Neuronal stem cell (in vitro differentiated cells): ENCODE measurements around the gene IMMT.

Experiments
- DNase-seq: peaks from one replicate; pipeline ENCODE4 v3.0.0-alpha.2; 2013; ENCODE audit warnings: low spot score
- H2AFZ ChIP-seq: one replicate; pipeline ENCODE4 v1.6.1; 2013; ENCODE audit warnings: mild to moderate bottlenecking, low read length, inconsistent platforms
- H2AK5ac ChIP-seq: 2 replicates; pipeline ENCODE4 v1.6.1; 2013; ENCODE audit warnings: low read depth, mild to moderate bottlenecking, inconsistent platforms, low read length, moderate library complexity, mixed read lengths
- H2BK120ac ChIP-seq: 2 replicates; pipeline ENCODE4 v1.6.1; 2013; ENCODE audit warnings: low read depth, mild to moderate bottlenecking, inconsistent platforms, low read length, moderate library complexity, mixed read lengths
- H2BK12ac ChIP-seq: one replicate; pipeline ENCODE4 v1.6.1; 2013; ENCODE audit warnings: low read length, inconsistent platforms
- H2BK15ac ChIP-seq: 2 replicates; pipeline ENCODE4 v1.6.1; 2013; ENCODE audit warnings: mild to moderate bottlenecking, low read length, inconsistent platforms, mixed read lengths
- H2BK5ac ChIP-seq: one replicate; pipeline ENCODE4 v1.6.1; 2013; ENCODE audit warnings: inconsistent platforms, mild to moderate bottlenecking, low read length, moderate library complexity
- H3K14ac ChIP-seq: one replicate; pipeline ENCODE4 v1.6.1; 2013; ENCODE audit warnings: low read length, inconsistent platforms
- H3K18ac ChIP-seq: 2 replicates; pipeline ENCODE4 v1.6.1; 2013; ENCODE audit warnings: low read length, inconsistent platforms
- H3K23ac ChIP-seq: 2 replicates; pipeline ENCODE4 v1.6.1; 2013; ENCODE audit warnings: low read depth, mild to moderate bottlenecking, mixed read lengths, low read length, inconsistent platforms; ENCODE audit not compliant: poor library complexity
- H3K27ac ChIP-seq: replicated peaks from 3 replicates; pipeline ENCODE4 v1.5.1; 2013; ENCODE audit warnings: low read length, inconsistent platforms
- H3K27me3 ChIP-seq, 3 experiments: 2 replicates each; pipeline ENCODE4 v1.6.1; 2013; ENCODE audit warnings: low read length in 3 of 3, mild to moderate bottlenecking in 2 of 3, inconsistent platforms in 1 of 3, low read depth in 1 of 3, mixed read lengths in 1 of 3, moderate library complexity in 1 of 3; ENCODE audit not compliant: control insufficient read depth in 3 of 3, insufficient read depth in 3 of 3
- H3K36me3 ChIP-seq, 2 donors: replicated peaks in 1 of 2; 2 replicates each; pipeline ENCODE4 v1.6.1; 2013; ENCODE audit warnings: low read length in 2 of 2; ENCODE audit not compliant: control insufficient read depth in 2 of 2, insufficient read depth in 2 of 2
- H3K4ac ChIP-seq: 2 replicates; pipeline ENCODE4 v1.6.1; 2013; ENCODE audit warnings: inconsistent platforms, mild to moderate bottlenecking, low read length, moderate library complexity
- H3K4me1 ChIP-seq, 2 donors: 1 replicate in 1 of 2; 2 replicates in 1 of 2; pipeline ENCODE4 v1.6.1; 2013; ENCODE audit warnings: low read length in 2 of 2, low read depth in 1 of 2; ENCODE audit not compliant: control insufficient read depth in 2 of 2, insufficient read depth in 1 of 2
- H3K4me2 ChIP-seq: one replicate; pipeline ENCODE4 v1.6.1; 2013; ENCODE audit warnings: mild to moderate bottlenecking, low read length, inconsistent platforms; ENCODE audit not compliant: insufficient read depth, poor library complexity, severe bottlenecking
- H3K4me3 ChIP-seq, 2 donors: 2 replicates each; pipeline ENCODE4 v1.5.1; 2013; ENCODE audit warnings: low read length in 2 of 2, mild to moderate bottlenecking in 2 of 2, inconsistent platforms in 1 of 2, moderate library complexity in 1 of 2
- H3K79me1 ChIP-seq: one replicate; pipeline ENCODE4 v1.6.1; 2013; ENCODE audit warnings: low read depth, mild to moderate bottlenecking, inconsistent platforms, low read length, moderate library complexity
- H3K9ac ChIP-seq: one replicate; pipeline ENCODE4 v1.6.1; 2013; ENCODE audit warnings: mild to moderate bottlenecking, low read depth, low read length, inconsistent platforms; ENCODE audit not compliant: poor library complexity
- H3K9me3 ChIP-seq, 2 donors: replicated peaks in 1 of 2; 2 replicates each; pipeline versions ENCODE3 to v1.6.1; 2013; ENCODE audit warnings: low read length in 2 of 2, mild to moderate bottlenecking in 2 of 2, inconsistent platforms in 1 of 2, low read depth in 1 of 2, mixed read lengths in 1 of 2, moderate library complexity in 1 of 2; ENCODE audit not compliant: control insufficient read depth in 2 of 2, insufficient read depth in 1 of 2
- H4K8ac ChIP-seq: one replicate; pipeline ENCODE4 v1.6.1; 2013; ENCODE audit warnings: low read depth, mild to moderate bottlenecking, inconsistent platforms, low read length, moderate library complexity
- H4K91ac ChIP-seq: one replicate; pipeline ENCODE4 v1.6.1; 2013; ENCODE audit warnings: low read length, low read depth, mild to moderate bottlenecking, inconsistent platforms; ENCODE audit not compliant: poor library complexity
- WGBS, 2 donors: extraction: QIAGEN DNeasy Blood & Tissue Kit; methylation state at CpG; one replicate each; pipeline ENCODE4 v1.1.7; 2013; ENCODE audit warnings: missing lambda C conversion rate in 2 of 2, mixed read lengths in 1 of 2; ENCODE audit not compliant: insufficient read length in 2 of 2, insufficient replicate concordance in 1 of 2; ENCODE audit errors: extremely low coverage in 2 of 2; 5-methylcytosine and 5-hydroxymethylcytosine counted together

IMMT gene

GRCh38 chr2:86138736-86139625 lies 56.3 kb downstream of the IMMT start:
- H3K9me3 ChIP-seq: no peaks in the 10 kb centered on the region
- H3K4me1 ChIP-seq: no peaks in the 10 kb centered on the region
- H3K79me1 ChIP-seq: no peaks in the 10 kb centered on the region
- no peak overlapping the region for H4K8ac ChIP-seq
- no peak overlapping the region for H2BK15ac ChIP-seq
- H4K91ac ChIP-seq: no peak overlapping the region
- no peak overlapping the region for H3K18ac ChIP-seq
- no peak overlapping the region for H3K14ac ChIP-seq
- no peak overlapping the region for H3K9ac ChIP-seq
- no peak for DNase-seq
- H3K4me2 ChIP-seq: no peak overlapping the region
- H3K36me3 ChIP-seq: peaks cover 46 to 98% of the 10 kb centered on the region in 2 donors
- H2BK5ac ChIP-seq: no peak overlapping the region
- H3K4ac ChIP-seq: no peak overlapping the region
- no peak overlapping the region for H2BK12ac ChIP-seq
- no peak overlapping the region for H3K27ac ChIP-seq
- no peak overlapping the region for H2AK5ac ChIP-seq
- no CpG with 5 or more reads among the region's 7 CpGs for WGBS, 2 donors
- H2BK120ac ChIP-seq: no peak overlapping the region
- no peak overlapping the region for H3K4me3 ChIP-seq
- H3K27me3 ChIP-seq: no peaks in the 10 kb centered on the region
- no peak overlapping the region for H2AFZ ChIP-seq
- no peak overlapping the region for H3K23ac ChIP-seq

GRCh38 chr2:86136141-86136540 lies 59.1 kb downstream of the IMMT start:
- H3K79me1 ChIP-seq: no peaks in the 10 kb centered on the region
- no peak overlapping the region for H2BK120ac ChIP-seq
- no peak overlapping the region for H4K8ac ChIP-seq
- peaks cover 48 to 100% of the 10 kb centered on the region in 2 donors for H3K36me3 ChIP-seq
- WGBS, 2 donors: no CpG with 5 or more reads among the region's 2 CpGs
- H3K4ac ChIP-seq: no peak overlapping the region
- no peak overlapping the region for H2BK5ac ChIP-seq
- H3K27me3 ChIP-seq: no peaks in the 10 kb centered on the region
- no peak overlapping the region for H2AFZ ChIP-seq
- H3K9ac ChIP-seq: no peak overlapping the region
- H2BK15ac ChIP-seq: no peak overlapping the region
- no peak overlapping the region for H3K27ac ChIP-seq
- H3K9me3 ChIP-seq: no peaks in the 10 kb centered on the region
- H2AK5ac ChIP-seq: no peak overlapping the region
- H3K4me3 ChIP-seq: no peak overlapping the region
- no peak overlapping the region for H4K91ac ChIP-seq
- no peak overlapping the region for H3K18ac ChIP-seq
- no peak overlapping the region for H3K14ac ChIP-seq
- no peaks in the 10 kb centered on the region for H3K4me1 ChIP-seq
- no peak overlapping the region for H3K4me2 ChIP-seq
- no peak overlapping the region for H3K23ac ChIP-seq
- no peak overlapping the region for H2BK12ac ChIP-seq
- no peak for DNase-seq

- Histone ChIP-seq H4K91ac (no peak overlapping the region), H3K4ac (no peak overlapping the region), H3K9ac (no peak overlapping the region), H3K23ac (no peak overlapping the region), H3K36me3 (peaks cover 46 to 100% of the 10 kb centered on the region in 2 donors), H2BK12ac (no peak overlapping the region), H3K18ac (no peak overlapping the region), H3K27me3 (no peaks in the 10 kb centered on the region), H3K4me2 (no peak overlapping the region), H3K27ac (no peak overlapping the region), H3K4me1 (no peaks in the 10 kb centered on the region), H3K79me1 (no peaks in the 10 kb centered on the region), H2BK5ac (no peak overlapping the region), H2AK5ac (no peak overlapping the region), H3K14ac (no peak overlapping the region), H3K4me3 (no peak overlapping the region), H4K8ac (no peak overlapping the region), H3K9me3 (no peaks in the 10 kb centered on the region), H2BK15ac (no peak overlapping the region), H2BK120ac (no peak overlapping the region), H2AFZ (no peak overlapping the region)
- DNase-seq: no peak
- no CpG with 5 or more reads among the region's 5 CpGs for WGBS, 2 donors
Measured at GRCh38 chr2:86135653-86136052, 59.6 kb downstream of the IMMT start.

GRCh38 chr2:86134709-86135108 lies 60.6 kb downstream of the IMMT start:
- H4K8ac ChIP-seq: no peak overlapping the region

More at GRCh38 chr2:86134709-86135108, 60.6 kb downstream of the IMMT start:
- H2BK5ac ChIP-seq: no peak overlapping the region
- H2AK5ac ChIP-seq: no peak overlapping the region
- DNase-seq: no peak
- no peak overlapping the region for H2AFZ ChIP-seq
- no peaks in the 10 kb centered on the region for H3K9me3 ChIP-seq
- no peak overlapping the region for H3K4me2 ChIP-seq
- no peak overlapping the region for H3K27ac ChIP-seq
- H3K9ac ChIP-seq: no peak overlapping the region
- no peak overlapping the region for H2BK15ac ChIP-seq
- H2BK12ac ChIP-seq: no peak overlapping the region
- no peak overlapping the region for H3K4ac ChIP-seq
- no peak overlapping the region for H3K23ac ChIP-seq
- no peaks in the 10 kb centered on the region for H3K79me1 ChIP-seq
- H2BK120ac ChIP-seq: no peak overlapping the region
- no peak overlapping the region for H3K4me3 ChIP-seq
- H3K14ac ChIP-seq: no peak overlapping the region
- no peaks in the 10 kb centered on the region for H3K27me3 ChIP-seq
- H3K36me3 ChIP-seq: peaks cover 49 to 100% of the 10 kb centered on the region in 2 donors
- no peak overlapping the region for H3K18ac ChIP-seq
- WGBS, 2 donors: no CpG with 5 or more reads among the region's 4 CpGs
- no peaks in the 10 kb centered on the region for H3K4me1 ChIP-seq
- no peak overlapping the region for H4K91ac ChIP-seq
